Measurements from ENCODE around the gene FADD.
A peak's percentile ranks its signal among the peaks of the same experiment; 100 is the strongest.

FADD gene

GRCh38 chr11:70230840-70231710 is 28.0 kb downstream of the FADD start:
- DNase-seq (ENCODE audit: low spot score) (no peak), FAIRE-seq (no peak)

GRCh38 chr11:70233034-70233433 is 29.9 kb downstream of the FADD start:
- DNase-seq (ENCODE audit: low spot score) (no peak), FAIRE-seq (no peak)

- DNase-seq (ENCODE audit: low spot score) (peak; percentile 92), FAIRE-seq (peak; percentile 94)
Observed at GRCh38 chr11:70233511-70233934, 30.4 kb downstream of the FADD start.

DNA sequence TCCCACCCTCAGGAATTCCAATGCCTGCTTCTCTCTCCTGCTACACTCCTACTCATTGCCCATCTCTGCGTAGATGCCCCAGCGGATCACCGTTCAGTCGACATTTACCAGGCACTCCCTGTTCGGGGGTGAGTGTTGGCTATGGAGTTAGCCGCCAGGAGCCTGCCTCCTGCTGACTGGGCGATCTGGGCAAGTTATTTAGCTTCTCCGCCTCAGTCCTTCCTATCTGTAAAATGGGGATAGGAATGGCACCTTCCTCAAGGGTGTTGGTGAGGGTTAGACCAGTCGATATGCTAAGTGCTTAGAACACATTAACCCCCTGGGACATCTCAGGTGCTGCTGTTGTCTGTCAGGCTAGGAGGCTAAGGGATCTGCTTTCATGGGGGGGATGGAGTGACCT is 30.9 kb downstream of the FADD start:
- no peak for DNase-seq (ENCODE audit: low spot score)
- no peak for FAIRE-seq

- FAIRE-seq: no peak
- DNase-seq (ENCODE audit: low spot score): no peak
Observed at GRCh38 chr11:70240337-70240736, 37.2 kb downstream of the FADD start.

DNA sequence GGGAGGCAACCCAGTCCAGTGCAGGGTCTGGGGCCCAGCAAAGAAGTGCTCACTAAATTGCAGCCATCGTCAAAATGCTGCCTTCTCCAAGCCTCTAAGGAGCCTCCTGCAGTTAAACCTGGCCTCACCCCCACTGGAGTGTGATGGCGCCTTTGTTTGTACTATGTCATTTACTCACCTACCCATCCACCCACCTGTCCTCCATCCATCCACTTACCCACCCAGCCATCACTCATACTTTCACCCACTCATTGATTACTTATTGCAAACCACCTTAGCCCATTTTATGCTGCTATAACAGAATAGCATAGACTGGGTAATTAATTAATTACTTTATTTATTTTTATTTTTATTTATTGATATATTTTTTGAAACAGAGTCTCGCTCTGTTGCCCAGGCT is 38.6 kb downstream of the FADD start:
- FAIRE-seq (no peak), DNase-seq (ENCODE audit: low spot score) (no peak)

DNA sequence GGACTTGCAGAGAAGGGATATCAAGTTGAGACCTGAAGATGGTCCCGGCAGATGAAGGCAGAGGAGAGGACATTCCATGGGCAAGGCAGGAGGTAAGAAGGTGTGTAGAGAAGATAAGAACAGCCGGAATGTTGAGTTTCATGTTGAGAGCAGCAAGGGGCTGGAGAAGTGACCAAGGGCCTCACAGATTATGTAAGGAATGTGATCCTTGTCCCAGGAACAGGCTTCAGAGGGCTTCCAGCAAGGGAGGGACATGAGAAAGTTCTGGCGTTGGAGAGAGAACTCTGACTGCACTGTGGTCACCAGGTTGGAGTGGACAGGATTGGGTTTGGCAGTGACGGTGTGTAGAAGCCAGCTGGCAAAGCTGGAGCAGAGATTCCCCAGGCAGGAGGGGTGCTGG is 39.8 kb downstream of the FADD start:
- DNase-seq (ENCODE audit: low spot score) (no peak), FAIRE-seq (no peak)

GRCh38 chr11:70243912-70244652 is 41.0 kb downstream of the FADD start:
- no peak for DNase-seq (ENCODE audit: low spot score)

DNA sequence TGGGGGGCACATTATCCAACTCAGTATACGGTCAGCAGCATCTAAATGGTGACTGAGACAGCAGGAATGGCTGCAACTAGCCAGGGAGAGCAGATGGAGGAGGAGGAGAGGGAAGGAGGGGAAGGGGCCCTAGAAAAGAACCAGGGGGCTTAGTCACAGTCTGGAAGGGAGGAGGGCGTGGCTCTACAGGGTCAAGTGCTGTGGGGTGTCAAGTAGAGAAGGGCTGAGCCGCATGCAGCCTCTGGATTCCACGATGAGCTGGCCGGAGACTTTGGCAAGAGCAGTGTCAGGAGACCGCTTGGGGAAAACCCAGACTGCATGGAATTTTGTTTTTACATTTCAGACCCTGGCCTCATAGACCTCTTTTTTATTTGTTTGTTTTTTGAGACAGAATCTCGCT is 41.6 kb downstream of the FADD start:
- no peak for FAIRE-seq
- DNase-seq (ENCODE audit: low spot score): peak; percentile 61

More at GRCh38 chr11:70243912-70244652, 41.0 kb downstream of the FADD start:
- no peak for FAIRE-seq

DNA sequence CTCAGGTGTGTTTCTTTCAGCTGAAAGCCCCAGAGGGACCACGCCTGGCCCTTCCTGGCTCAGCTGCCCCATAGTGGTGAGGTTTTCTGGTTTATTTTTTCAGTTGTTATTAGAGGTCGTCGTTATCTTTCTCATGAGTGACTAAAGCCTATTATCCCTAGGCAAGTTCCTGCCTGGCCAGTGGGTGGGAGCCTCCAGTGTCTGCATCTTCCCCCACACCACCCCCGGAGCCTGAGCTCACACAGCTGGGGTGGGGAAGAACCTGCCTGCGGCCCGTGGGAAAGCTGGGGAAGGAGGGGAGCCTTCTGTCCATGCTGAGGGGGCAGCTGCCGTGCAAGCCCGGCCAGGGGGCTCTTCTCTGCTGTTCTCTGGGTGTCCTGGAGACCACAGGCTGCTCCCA is 43.1 kb downstream of the FADD start:
- DNase-seq (ENCODE audit: low spot score) (no peak), FAIRE-seq (no peak)

DNA sequence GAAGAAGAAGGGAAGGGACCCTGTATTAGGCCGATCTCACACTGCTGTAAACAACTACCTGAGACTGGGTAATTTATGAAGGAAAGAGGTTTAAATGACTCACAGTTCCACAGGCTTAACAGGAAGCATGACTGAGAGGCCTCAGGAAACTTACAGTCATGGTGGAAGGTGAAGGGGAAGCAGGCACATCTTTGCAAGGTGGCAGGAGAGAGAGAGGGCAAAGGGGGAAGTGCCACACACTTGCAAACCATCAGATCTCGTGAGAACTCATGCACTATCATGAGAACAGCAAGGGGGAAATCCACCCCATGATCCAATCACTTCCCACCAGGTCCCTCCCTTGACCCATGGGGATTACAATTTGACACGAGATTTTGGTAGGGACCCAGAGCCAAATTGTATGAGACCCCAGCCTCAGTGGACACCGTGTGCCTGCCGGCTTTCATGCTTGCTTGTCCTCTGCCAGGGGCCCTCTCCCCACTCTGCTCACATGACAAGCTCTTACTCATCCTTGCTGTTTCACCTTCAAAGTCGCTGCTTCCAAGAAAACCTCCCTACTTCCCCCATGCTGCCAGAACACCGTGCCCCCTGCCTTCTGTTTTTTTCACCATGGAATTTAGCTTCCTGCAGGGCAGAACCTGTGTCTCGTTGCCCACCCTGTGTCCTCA is 44.1 kb downstream of the FADD start:
- FAIRE-seq: no peak
- peak; percentile 14 for DNase-seq (ENCODE audit: low spot score)

- DNase-seq (ENCODE audit: low spot score): peak; percentile 49
Observed at GRCh38 chr11:70247710-70248072, 44.6 kb downstream of the FADD start.

GRCh38 chr11:70250876-70251658 is 48.0 kb downstream of the FADD start:
- DNase-seq (ENCODE audit: low spot score) (no peak), FAIRE-seq (no peak)

More at GRCh38 chr11:70247710-70248072, 44.6 kb downstream of the FADD start:
- no peak for FAIRE-seq

GRCh38 chr11:70251659-70252321 is 48.7 kb downstream of the FADD start:
- FAIRE-seq (no peak), DNase-seq (ENCODE audit: low spot score) (no peak)

DNA sequence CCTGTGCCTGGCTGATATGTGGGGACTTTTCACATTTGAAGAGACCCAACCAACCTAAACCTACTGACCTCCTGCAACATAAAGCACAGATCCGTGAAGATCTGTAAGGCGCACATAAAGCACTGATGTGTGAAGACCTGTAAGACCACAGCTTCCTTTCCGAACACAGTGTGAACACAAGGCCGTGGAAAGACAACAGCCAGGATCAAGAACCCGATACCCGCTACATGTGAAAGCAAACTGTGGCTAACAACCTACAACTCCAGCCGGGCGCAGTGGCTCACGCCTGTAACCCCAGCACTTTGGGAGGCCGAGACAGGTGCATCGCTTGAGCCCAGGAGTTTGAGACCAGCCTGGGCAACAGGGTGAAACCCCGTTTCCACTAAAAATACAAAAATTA is 49.7 kb downstream of the FADD start:
- no peak for DNase-seq (ENCODE audit: low spot score)
- no peak for FAIRE-seq

GRCh38 chr11:70255477-70256116 is 52.5 kb downstream of the FADD start:
- no peak for FAIRE-seq
- no peak for DNase-seq (ENCODE audit: low spot score)
